ENCODE data around the gene EXOC2.

The EXOC2 gene

GRCh38 chr6:474453-475185, 218.3 kb downstream of the EXOC2 start:
- peak; percentile 46 for DNase-seq (ENCODE audit: low read depth)
- no peak for TF ChIP-seq CTCF (conservative IDR thresholded peaks at IDR 0.05; ENCODE audit: low read depth, low read length)
- no peak overlapping the region for H3K4me3 ChIP-seq (ENCODE audit: low read depth, low read length)

GRCh38 chr6:473768-474452, 219.0 kb downstream of the EXOC2 start:
- H3K4me3 ChIP-seq (ENCODE audit: low read depth, low read length): no peak overlapping the region
- no peak for TF ChIP-seq CTCF (conservative IDR thresholded peaks at IDR 0.05; ENCODE audit: low read depth, low read length)

DNA sequence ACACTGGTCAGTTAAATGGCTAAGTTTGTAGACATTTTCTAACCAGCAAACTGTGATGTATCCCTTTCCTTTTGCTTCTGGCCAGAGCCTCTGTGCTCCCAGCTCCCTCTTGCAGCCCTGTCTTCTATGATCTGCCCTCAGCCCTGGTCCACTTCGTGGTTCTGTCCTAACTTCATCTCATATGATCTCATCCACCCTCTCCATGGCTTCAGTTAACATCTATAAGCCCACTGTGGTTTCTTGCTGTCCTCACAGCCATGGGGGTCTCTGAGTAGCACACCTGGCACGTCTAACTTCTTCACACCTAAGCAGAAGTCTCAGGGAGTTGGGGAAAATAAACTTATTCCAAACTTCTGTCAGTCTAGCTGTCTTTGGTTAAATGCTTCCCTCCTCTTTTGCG, 219.6 kb downstream of the EXOC2 start:
- TF ChIP-seq CTCF (conservative IDR thresholded peaks at IDR 0.05; ENCODE audit: low read depth, low read length): no peak
- no peak for DNase-seq (ENCODE audit: low read depth)
- H3K4me3 ChIP-seq (ENCODE audit: low read depth, low read length): no peak overlapping the region

More at GRCh38 chr6:473768-474452, 219.0 kb downstream of the EXOC2 start:
- no peak for DNase-seq (ENCODE audit: low read depth)

- TF ChIP-seq CTCF (conservative IDR thresholded peaks at IDR 0.05; ENCODE audit: low read depth, low read length): no peak
- H3K4me3 ChIP-seq (ENCODE audit: low read depth, low read length): no peak overlapping the region
- no peak for DNase-seq (ENCODE audit: low read depth)
Observed at GRCh38 chr6:470901-471448, 222.0 kb downstream of the EXOC2 start.

- H3K4me3 ChIP-seq (ENCODE audit: low read depth, low read length): no peak overlapping the region
- DNase-seq (ENCODE audit: low read depth): no peak
- no peak for TF ChIP-seq CTCF (conservative IDR thresholded peaks at IDR 0.05; ENCODE audit: low read depth, low read length)
Observed at GRCh38 chr6:470051-470900, 222.7 kb downstream of the EXOC2 start.

- no peak for DNase-seq (ENCODE audit: low read depth)
- H3K4me3 ChIP-seq (ENCODE audit: low read depth, low read length): no peak overlapping the region
- TF ChIP-seq CTCF (conservative IDR thresholded peaks at IDR 0.05; ENCODE audit: low read depth, low read length): no peak
Observed at GRCh38 chr6:467671-468082, 225.3 kb downstream of the EXOC2 start.
